AG04450 (cell line): ENCODE data around the gene GNA15. TPM values are rescaled to one million over a fixed set of nuclear protein-coding genes. Genes with fewer than 3 reads are reported as not detected.

ENCODE experiments used
- CTCF ChIA-PET: fragments of 300-600, 350-600 bp; formaldehyde crosslinking; extraction: SDS; loops from one replicate; lab custom pipeline; 2022; ENCODE audit warnings: antibody characterized with exemption, inconsistent platforms; lab: Charles Lee
- POLR2A ChIA-PET: fragments of 350-600 bp; formaldehyde crosslinking; extraction: SDS; loops from one replicate; lab custom pipeline; 2021; ENCODE audit warnings: antibody characterized with exemption, inconsistent platforms; lab: Yijun Ruan, JAX
- DNase-seq: peaks from one replicate; pipeline ENCODE4 v3.0.0-alpha.2; 2011; ENCODE audit warnings: low read depth, low spot score
- H3K27ac ChIP-seq: one replicate; pipeline ENCODE4 v1.5.1; 2012; ENCODE audit warnings: low read depth, low read length, control low read depth
- H3K27me3 ChIP-seq: one replicate; pipeline ENCODE4 v1.6.0; 2012; ENCODE audit warnings: low read length; ENCODE audit not compliant: control insufficient read depth, insufficient read depth
- H3K4me3 ChIP-seq: 2 replicates; pipeline ENCODE4 v1.5.1; 2011; ENCODE audit warnings: mild to moderate bottlenecking, low read depth, low read length, control low read depth
- H3K9me3 ChIP-seq: 2 replicates; pipeline ENCODE4 v1.5.1; 2012; ENCODE audit warnings: low read length; ENCODE audit not compliant: control insufficient read depth, insufficient read depth
- polyA plus RNA-seq: library from polyadenylated mRNA; depleted of rRNA; stranded (reverse); fragments of >200 nt; gene quantifications from 2 replicates; pipeline ENCODE4 v1.2.3, GENCODE V29; 2011
- TF ChIP-seq, protein P1 (sequence below): IDR thresholded peaks from 2 replicates; pipeline ENCODE4 v1.5.1; 2011; ENCODE audit warnings: low read depth, low read length, control low read depth, inconsistent platforms

The GNA15 gene
- polyA plus RNA-seq, 1 experiment: not detected

DNA sequence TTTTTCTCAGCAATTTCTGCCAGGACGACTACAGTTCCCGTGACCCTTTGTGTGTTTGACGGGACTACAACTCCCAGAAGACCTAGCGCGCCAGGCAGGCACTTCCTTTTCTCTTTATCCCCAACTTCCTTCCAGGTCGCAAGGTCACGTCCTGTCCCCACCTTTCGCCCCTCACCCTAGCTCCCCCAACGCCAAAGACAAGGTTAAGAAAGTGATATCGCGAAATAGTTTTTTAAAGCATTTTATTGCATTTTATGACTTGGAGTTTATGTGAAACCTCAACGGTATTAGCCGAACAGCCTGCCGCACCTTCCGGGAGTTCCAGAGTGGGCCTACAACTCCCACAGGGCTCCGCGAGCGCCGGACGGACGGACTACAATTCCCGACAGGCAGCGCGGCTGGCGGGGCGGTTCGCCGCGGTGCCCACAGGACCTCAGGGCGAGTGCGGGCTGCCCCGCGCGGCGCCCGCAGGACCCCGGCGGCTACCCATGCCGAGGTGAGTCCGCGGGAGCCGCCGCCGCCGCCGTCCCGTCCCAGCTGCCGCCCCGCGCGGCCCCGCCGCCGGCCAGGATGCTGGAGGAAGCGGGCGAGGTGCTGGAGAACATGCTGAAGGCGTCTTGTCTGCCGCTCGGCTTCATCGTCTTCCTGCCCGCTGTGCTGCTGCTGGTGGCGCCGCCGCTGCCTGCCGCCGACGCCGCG is 49.8 kb downstream of the GNA15 start, which contains the start of gene NCLN:
Gene NCLN (plus strand): TSS at position 470 of the 699 bp plus-strand sequence. CDS start 101 bp downstream, at position 571.
- TF ChIP-seq, protein P1, sequence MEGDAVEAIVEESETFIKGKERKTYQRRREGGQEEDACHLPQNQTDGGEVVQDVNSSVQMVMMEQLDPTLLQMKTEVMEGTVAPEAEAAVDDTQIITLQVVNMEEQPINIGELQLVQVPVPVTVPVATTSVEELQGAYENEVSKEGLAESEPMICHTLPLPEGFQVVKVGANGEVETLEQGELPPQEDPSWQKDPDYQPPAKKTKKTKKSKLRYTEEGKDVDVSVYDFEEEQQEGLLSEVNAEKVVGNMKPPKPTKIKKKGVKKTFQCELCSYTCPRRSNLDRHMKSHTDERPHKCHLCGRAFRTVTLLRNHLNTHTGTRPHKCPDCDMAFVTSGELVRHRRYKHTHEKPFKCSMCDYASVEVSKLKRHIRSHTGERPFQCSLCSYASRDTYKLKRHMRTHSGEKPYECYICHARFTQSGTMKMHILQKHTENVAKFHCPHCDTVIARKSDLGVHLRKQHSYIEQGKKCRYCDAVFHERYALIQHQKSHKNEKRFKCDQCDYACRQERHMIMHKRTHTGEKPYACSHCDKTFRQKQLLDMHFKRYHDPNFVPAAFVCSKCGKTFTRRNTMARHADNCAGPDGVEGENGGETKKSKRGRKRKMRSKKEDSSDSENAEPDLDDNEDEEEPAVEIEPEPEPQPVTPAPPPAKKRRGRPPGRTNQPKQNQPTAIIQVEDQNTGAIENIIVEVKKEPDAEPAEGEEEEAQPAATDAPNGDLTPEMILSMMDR: no peak
- no peaks in the 10 kb centered on the region for H3K27me3 ChIP-seq
- POLR2A ChIA-PET: no interaction called here
- CTCF ChIA-PET: interaction anchor here (0.6 kb wide), 1 partner anchor 223 kb away, joined by 4 read pairs; no protein-coding TSS in a partner anchor
- DNase-seq: peak; percentile 81
- H3K4me3 ChIP-seq: peak within 1 kb of the TSS; percentile 89
- H3K9me3 ChIP-seq: no peaks in the 10 kb centered on the region; the same call in 1 of the 2 replicates
- peak within 1 kb of the TSS; percentile 47 for H3K27ac ChIP-seq

GRCh38 chr19:3186160-3186688 is 50.4 kb downstream of the GNA15 start:
- TF ChIP-seq, protein P1: no peak
- POLR2A ChIA-PET: interaction anchor here (0.6 kb wide), 1 partner anchor 43 kb away, joined by 3 read pairs; no protein-coding TSS in a partner anchor
- no peak for DNase-seq

GRCh38 chr19:3186891-3187661 is 51.2 kb downstream of the GNA15 start:
- CTCF ChIA-PET: no interaction called here
- DNase-seq: no peak
- Histone ChIP-seq H3K27me3 (no peaks in the 10 kb centered on the region), H3K4me3 (peak overlapping the region; percentile 89), H3K27ac (no peak overlapping the region), H3K9me3 (no peaks in the 10 kb centered on the region; the same call in 1 of the 2 replicates)
- POLR2A ChIA-PET: no interaction called here
- TF ChIP-seq, protein P1: no peak

More at GRCh38 chr19:3186160-3186688, 50.4 kb downstream of the GNA15 start:
- CTCF ChIA-PET: no interaction called here
- Histone ChIP-seq H3K27me3 (no peaks in the 10 kb centered on the region), H3K27ac (peak overlapping the region; percentile 11), H3K9me3 (no peaks in the 10 kb centered on the region; the same call in 1 of the 2 replicates), H3K4me3 (peak overlapping the region; percentile 89)

- CTCF ChIA-PET: no interaction called here
- Histone ChIP-seq H3K27me3 (no peaks in the 10 kb centered on the region), H3K4me3 (no peak overlapping the region), H3K9me3 (no peaks in the 10 kb centered on the region; the same call in 1 of the 2 replicates), H3K27ac (no peak overlapping the region)
- POLR2A ChIA-PET: no interaction called here
- TF ChIP-seq, protein P1: no peak
- DNase-seq: no peak
Observed at GRCh38 chr19:3187662-3188511, 52.1 kb downstream of the GNA15 start.
